Skeletal muscle cell (primary cell): Measurements from ENCODE around the gene TAF10.

Experiments
- DNase-seq: peaks from one replicate; pipeline ENCODE4 v3.0.0-alpha.2; 2010; ENCODE audit warnings: low read depth
- H3K4me3 ChIP-seq: 2 replicates; pipeline ENCODE4 v1.5.1; 2011; ENCODE audit warnings: low read depth, mild to moderate bottlenecking, control low read depth, low read length, moderate library complexity

The TAF10 gene

DNA sequence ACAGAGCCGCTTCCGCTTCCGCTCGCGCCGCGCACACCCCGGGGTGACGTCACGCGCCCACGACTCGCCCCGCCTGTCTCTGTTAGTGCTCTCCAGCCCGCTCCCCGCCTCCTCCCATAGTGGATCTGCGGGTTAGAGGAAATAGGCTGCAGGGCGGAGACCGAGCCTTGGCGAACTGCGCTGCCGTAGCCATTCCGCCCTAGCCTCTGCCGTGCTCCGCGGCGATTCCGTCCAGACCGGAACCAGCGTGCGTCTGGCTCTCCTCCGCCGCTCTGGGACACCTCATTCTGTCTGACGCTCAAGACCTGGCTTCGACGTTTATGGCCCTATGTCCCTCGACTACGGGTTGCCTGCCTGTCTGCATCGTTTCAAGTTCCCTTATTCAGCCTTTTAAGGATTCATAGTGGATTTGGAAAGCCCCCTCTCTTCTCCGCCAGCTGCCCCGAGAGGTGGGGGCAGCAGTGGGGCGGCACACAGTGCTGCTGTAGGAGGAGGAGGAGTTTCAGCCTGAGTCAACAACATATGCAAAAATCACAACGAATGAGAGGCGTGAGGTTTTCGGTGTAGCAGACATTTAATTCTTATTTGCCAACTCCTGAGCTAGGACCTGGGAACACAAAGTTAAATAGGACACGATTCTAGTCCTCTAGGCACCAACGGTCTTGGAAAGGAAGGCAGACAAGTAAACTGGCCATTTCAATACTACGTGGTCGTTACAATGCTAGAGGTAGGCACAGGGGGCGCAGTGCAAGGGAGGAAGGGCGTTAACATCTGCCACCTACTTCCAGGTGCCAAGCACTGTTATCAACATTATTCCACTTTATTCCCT is at the start of gene TAF10:
TSS of gene TAF10 (minus strand) at position 4 of the 829 bp plus-strand sequence. CDS start 27 bp downstream, outside the sequence.
- DNase-seq: peak; percentile 87
- H3K4me3 ChIP-seq: peak within 1 kb of the TSS; percentile 77

DNA sequence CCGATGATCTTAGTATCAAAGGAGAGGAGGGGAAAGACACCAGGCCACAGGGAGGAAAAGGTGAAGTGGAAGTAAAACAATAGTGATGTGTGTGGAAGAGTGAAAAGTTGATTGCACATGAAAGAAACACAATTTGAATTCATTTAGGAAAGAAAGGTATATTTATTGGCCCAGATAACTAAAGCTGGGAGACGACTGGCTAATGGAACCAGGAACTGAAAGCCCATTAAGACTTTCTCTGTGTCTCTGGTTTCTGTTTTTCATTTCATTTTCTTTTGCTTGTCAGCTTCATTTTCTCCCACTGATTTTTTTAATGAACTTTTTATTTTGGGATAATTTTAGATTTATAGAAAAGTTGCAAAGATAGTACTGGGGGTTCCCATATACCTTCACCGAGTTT is 48.7 kb upstream of the TAF10 start:
- H3K4me3 ChIP-seq: no peak overlapping the region
- DNase-seq: no peak

DNA sequence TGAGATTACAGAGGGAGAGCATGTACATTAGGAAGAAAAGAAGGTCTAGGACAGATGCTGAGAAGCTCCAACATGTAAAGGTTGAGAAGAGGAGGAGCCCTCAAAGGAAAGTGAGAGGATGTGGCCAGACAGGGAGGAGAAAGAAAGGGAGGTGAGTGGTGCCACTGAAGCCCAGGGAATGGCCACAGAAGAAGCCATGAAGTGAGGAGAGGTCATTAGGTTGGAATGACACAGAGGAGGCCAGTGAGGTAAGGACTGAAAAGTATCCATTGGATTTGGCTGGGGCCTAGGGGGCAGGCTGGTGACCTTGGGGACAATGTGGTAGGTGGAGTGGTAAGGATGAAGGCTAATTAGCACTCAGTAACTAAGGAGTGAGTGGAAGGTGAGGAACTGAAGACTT is 46.6 kb upstream of the TAF10 start:
- no peak overlapping the region for H3K4me3 ChIP-seq
- no peak for DNase-seq

DNA sequence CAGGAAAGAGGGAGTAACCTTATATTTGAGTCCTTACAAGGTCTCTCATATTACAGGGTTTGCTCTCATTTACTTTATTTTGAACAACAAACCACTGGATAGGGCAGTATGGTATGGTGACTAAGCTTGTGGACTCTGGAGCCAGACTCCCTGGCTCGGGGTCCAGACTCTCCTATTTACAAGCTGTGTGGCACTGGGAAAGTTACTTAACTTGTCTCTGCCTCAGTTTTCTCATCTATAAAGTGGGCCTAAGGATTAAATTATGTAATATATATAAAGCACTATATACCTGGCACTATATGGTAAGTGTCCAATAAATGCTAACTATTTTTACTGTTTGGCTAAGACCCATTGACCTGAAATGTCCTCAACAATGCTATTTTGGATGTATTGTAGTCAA is 45.3 kb upstream of the TAF10 start:
- no peak for DNase-seq

DNA sequence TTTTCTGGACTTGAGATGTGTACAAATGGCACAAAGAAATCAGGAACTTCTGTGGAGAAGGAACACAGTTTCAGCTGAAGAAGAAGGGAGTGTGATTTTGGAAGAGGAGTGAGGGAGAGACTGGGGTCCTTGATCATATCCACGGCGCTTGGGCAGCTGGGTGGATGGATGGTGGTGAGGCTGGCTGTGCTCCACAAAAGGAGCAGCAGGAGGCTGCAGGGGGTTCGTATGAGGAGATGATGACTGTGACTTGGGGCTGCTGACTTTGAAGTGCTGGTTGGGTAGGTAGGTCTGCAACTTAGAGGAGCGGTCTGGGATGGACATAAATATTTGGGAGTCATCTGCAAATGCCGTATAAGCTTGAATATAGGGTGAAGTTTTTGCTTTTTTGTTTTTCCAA is 44.9 kb upstream of the TAF10 start:
- no peak overlapping the region for H3K4me3 ChIP-seq
- no peak for DNase-seq

More for the DNA sequence above, 45.3 kb upstream of the TAF10 start:
- H3K4me3 ChIP-seq: no peak overlapping the region

DNA sequence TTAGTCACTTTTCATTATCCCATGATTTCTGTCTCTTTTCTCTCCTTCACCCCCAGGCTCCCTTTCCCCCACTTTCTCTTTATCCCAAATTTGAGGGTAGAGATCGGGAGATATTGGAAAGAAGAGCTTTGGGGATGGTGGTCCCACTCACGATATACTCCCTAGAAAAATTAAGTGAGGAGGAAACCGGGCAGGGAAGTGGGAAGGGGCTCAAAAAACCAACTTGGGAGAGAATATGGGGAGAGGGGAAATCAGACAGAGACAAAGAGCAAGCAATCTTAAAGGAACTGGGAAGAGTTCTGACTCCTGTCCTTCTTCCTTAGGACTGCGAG is 44.5 kb upstream of the TAF10 start:
- no peak for DNase-seq
- peak overlapping the region; percentile 44 for H3K4me3 ChIP-seq

DNA sequence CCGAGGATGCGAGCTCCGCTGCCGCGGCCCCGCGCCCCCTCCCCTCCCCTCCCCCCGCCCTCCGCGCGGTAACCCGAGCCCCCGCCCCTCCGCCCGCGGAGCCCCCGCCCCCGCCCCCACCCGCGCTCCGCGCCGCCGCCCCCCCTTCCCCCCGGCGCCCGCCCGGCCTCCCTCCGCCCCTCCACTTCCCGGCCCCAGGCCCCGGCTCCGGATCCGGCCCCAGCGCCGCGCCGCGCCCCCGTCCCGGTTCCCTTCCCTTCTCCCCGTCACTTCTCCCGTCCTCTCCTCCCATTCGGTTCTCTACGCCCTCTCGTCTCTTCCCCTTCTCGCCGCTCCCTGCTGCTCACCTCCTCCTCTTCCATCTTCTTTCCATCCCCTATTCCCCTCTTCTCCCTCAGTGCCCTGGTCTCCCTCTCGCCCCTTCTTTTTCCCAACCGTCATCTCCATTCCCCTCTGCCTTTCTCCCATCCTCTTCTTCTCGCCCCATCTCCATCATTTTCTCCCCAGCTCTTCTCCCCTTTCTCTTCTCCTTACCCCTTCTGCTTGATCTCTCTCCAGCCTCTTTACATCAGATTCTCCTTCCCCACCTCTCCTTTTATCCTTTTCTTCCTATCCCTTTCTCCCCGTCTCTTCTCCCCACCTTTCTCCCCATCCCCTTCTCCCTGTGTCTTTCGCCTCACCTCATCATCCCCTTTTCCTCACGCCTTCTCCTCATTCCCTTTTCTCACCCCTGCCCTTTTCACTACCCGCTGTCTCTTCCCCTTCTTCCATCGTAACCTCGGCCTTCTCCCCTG is 44.0 kb upstream of the TAF10 start, which contains the start of gene DCHS1:
TSS of gene DCHS1 (minus strand) at position 20 of the 794 bp plus-strand sequence. CDS start 14,196 bp downstream, outside the sequence.
- DNase-seq: no peak
- H3K4me3 ChIP-seq: peak within 1 kb of the TSS; percentile 44

DNA sequence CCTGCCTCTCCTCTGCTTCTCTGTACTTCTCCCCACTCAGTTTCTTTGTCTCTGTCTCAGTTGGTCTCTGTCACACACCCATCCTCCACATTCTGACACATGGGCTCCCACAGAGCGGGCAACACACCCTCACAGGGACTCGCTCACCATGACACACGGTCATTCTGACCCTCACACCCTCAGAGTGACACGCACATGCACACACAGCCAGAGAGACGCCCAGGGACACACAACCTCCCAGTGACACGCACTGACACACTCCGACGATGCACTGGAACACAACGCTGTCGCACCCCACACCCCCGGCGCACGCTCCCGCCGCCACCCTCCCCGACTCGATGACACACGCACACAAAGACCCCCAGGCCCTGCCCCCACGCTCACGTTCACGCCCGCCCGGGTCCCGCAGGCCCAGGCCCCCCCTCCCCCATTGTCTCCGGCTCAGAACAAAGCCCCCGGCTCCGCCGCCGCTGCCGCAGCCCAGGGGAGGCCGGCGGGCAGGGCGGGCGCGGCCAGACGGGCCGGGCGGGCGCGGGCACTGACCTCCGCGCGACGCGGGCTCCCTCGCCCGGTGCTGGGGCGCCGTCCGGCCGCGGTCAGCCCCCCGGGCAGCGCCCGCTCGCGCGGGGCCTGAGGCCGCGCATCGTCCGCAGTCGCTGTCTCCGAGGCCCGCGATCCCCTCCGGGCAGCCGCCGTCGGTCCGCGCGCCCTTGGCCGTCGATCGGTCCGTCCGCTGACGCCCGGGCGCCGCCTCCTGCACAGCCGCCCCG is 43.2 kb upstream of the TAF10 start:
- peak overlapping the region; percentile 39 for H3K4me3 ChIP-seq
- DNase-seq: no peak

DNA sequence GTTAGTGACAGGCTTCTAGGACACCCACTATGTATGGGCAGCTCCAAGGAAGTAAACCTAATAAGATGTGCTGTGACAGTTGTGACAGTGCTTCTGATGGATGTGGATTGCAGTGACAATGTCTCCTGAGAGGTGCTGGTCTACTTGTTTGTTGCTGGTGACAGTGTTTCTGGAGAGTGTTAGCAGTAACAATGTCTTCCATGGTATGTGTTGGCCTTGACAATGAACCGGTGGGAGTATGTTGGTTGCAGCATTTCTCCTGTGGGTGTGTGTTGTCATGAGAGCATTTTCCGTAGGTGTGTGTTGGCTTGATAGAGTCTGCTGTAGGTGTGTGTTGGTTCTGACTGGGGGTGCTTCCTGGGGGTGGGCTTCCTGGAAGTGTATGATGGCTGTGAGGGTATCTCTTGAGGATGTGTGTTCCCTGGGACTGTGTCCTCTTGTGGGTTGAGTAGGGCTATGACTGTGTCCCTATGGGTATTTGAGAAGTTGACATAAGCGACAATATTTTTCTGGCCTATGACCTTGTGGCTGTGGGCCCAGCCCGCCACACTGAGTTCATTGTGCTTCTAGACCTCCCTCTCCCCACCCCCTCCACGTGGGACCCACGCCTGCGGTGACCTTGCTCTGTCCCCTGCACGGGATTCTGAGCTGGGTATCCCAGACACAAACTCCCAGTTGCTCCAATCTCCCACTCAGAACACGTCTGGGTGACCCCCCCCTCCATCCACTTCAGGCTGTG is 42.4 kb upstream of the TAF10 start:
- DNase-seq: no peak
- H3K4me3 ChIP-seq: peak overlapping the region; percentile 39

DNA sequence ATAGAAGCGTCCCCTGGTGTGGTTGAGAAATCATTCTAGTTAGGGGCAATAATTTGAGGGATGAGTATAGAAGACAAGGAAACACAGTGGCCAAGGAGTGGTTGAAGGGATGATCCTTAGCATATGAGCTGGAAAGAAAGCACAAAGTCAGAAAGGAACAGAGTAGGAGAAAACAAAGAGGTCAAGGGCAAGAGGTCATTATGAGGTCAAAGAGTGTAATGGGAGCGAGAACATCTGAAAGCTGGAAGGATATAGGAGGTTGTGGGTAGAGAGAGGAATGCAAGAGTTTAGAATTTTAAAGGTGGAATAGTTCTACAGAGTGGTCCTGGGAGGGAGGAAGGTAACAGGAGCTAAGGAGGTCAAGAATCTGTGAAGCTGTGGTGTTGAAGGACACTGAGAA is 41.6 kb upstream of the TAF10 start:
- DNase-seq: no peak
- no peak overlapping the region for H3K4me3 ChIP-seq

DNA sequence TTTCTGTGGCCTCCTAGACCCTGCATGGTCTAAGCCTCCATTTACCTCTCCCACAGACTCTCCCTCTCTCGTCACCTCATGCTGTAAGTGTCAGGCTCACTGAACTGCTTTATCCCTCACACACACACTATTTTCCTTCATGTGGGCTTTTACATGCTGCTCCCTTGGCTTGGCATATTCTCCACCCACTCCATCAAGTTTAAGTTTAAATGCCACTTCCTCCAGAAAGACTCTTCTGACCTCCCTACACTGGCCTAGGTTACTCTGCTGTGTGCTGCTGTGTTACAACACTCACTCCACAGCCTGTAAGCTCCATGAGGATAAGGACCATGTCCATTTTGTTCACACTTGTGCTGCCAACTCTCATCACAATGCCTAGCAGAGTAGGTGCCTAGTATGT is 41.1 kb upstream of the TAF10 start:
- no peak for DNase-seq
- no peak overlapping the region for H3K4me3 ChIP-seq

DNA sequence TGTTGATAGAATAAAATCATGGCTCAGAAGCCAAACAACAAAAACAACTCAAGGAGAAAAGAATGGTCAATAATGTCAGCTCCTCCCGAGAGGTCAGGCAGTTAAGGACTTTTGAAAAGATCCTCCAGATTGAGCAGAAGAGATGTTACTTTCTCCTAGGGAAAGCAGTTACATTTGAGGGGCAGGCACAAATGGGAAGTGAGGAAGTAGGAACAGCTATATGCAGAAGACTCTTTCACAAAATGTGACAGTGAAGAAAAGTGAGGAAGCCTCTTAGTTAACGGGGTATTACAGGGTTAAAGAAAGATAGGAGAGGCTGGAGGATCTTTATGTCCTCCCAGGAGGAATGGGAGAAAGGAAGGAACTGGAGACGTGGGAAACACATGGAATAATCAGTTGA is 40.2 kb upstream of the TAF10 start:
- H3K4me3 ChIP-seq: no peak overlapping the region

DNA sequence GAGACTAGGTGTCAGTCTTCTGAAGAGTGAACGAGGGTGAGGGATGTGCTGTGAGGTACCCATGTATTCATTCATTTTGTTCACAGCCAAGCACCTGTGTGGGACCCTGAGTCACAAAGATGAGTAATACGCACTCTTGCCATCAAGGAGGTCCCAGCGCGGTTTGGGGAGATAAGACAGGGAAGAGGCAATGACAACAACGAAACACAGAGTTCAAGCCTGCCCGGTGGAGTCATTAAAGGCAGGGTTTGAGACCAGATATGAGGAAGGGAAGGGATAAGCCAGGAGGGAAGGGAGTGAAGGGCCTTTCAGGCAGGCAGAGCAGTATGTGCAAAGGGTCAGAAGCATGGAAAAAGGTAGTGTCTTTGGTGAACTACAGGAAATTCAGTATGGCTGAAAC is 39.0 kb upstream of the TAF10 start:
- DNase-seq: no peak
- no peak overlapping the region for H3K4me3 ChIP-seq

More for the DNA sequence above, 40.2 kb upstream of the TAF10 start:
- no peak for DNase-seq

DNA sequence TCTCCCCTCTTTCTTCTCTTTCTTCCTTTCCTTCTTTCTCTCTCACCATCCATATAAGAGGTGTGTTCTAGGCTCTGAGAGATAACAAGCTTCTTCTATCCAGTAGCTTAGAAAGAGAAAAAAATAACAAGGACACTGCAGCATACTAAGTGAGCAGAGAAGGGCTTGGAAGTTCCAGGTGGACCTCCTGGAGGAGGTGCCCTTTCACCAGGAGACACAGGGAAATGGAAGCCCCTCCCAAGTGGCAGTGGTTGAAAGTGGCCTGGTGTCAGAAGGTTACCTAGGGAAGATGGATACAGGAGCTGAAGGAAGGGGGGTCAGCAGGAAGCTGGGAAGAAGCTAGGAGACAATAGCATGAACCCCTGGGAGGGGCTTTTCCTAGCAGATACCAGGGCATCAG is 38.1 kb upstream of the TAF10 start:
- H3K4me3 ChIP-seq: no peak overlapping the region
- no peak for DNase-seq

DNA sequence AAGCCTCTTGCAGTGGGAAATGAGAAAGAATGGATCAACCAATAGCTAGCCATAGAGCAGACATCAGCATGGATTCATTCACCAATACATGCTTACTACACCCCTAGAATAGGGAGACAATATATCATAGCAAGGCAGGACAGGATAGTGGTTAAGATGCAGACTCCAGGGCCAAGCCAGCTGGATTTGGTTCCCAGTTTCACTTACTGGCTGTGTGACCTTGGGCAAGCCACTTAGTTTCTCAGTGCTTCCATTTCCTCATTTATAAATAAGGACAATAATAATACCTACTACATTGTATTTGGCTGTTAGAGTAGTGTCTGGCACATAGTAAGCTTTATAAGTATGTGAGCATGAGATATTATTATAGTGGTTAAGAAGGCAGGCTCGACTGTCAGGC is 36.5 kb upstream of the TAF10 start:
- H3K4me3 ChIP-seq: no peak overlapping the region
- DNase-seq: no peak

DNA sequence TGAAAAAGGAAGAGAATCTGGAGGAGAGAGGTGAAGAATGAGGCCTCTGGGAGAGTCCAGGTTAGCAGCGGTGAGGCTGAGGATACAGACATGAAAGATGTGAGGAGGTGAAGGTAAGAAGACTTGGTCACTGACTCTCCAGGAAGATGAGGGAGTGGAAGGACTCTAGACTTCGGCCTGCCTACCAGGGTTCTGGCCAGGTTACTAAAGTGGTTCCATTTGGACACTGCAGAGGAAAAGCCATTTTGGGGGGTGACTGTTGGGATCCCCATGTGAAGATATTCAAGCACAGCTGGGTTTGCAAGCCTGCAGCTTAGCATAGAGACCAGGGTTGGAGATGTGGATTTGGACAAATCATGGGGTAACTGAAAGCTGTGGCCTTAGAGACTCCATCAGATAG is 35.8 kb upstream of the TAF10 start:
- H3K4me3 ChIP-seq: no peak overlapping the region
- no peak for DNase-seq

DNA sequence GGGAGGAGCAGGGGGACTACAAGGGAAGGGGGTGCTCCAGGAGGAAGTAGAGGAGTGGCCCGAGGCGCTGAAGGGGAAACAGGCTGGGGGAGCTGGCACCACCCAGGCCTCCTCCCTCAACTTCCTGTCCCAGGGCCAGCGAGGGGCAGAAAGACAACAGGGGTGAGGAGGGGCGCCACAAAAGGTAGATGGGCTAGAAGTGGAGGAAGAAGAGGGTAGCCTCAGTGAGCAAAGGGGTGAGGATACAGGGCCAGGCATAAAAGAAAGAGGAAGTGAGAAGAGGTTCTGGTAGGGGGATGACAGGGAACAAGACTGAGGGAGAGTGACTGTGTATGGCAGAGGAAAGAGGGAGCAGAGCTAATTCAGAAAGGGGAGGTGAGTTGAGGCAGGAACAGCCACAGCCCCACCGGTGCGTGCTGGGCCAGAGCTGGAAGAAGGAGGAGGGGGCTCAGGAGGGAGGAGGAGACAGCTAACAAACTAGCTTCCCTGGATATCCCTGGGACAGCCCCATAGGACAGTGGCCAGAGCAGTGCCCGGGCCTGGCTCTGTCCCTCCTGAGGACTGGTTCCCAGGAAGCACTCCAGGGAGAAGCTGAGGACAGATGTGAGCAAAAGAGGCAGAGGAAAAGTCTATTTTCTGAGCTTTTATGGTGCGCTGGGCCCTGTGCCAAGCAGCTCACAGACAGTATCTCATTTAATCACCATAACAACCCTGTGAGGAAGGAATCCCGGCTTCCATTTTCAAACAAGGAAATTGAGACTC is 35.1 kb upstream of the TAF10 start:
- no peak overlapping the region for H3K4me3 ChIP-seq
- no peak for DNase-seq

DNA sequence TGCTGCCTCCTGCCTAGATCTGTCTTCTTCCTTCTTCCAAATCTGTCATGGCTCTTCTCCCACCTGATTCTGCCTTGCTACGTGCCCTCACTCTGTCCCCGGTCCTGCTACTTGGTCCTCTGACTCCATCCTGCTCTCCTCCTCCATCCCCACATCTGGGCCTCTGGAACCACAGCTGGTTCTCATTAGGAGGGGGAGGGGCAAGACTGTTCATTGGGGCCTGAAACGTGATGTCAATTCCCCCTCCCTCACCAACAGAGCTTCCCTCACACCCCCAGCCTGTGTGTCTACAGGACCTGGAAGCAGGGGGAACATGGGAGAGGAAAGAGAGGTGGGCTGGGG is 34.5 kb upstream of the TAF10 start:
- H3K4me3 ChIP-seq: no peak overlapping the region
- no peak for DNase-seq

DNA sequence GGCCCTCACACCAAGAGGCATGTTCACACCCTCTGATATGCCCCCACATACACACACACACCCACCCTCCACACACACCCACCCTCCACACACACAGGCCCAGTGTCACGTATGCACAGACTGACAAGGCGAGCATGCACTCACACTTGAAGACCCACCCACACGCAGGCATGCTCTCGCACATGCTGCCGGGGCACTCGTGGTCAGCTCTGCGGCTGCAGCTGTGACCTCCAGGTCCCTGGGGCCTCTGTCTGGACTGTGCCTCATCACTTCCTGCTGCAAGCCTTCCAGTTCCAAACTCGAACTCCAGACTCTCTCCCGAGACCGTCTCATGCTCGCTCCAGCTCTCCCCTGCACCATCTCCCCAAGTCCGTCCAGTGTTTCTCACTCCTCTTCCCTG is 34.1 kb upstream of the TAF10 start:
- no peak overlapping the region for H3K4me3 ChIP-seq
- peak; percentile 81 for DNase-seq
